ENCODE data around the gene PHF21B.
"Not testable (repeated sequence)": the region's sequence is repeated elsewhere in the genome, so short reads cannot be mapped to it uniquely, and the experiment has no call there.

DNA sequence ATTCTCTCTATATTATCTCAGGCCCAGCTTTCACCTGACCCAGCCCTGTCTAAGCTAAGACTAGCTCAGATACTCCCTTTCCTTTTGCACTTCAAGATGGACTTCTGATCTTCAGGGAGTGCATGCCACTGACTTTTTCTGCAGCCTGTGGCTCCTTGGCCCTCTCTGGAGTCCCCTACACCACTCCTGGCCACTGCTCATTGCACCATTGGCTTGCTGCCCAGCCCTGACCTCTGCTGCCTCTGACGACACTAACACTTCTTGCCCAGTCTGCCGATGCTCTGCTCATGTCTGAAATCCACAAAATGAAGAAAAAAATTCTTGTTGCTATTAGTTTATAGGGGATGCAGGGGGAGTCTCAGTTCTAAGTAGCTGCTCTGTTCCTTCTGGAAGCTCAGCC is 106.6 kb downstream of the PHF21B start:
- TF ChIP-seq, protein P1, sequence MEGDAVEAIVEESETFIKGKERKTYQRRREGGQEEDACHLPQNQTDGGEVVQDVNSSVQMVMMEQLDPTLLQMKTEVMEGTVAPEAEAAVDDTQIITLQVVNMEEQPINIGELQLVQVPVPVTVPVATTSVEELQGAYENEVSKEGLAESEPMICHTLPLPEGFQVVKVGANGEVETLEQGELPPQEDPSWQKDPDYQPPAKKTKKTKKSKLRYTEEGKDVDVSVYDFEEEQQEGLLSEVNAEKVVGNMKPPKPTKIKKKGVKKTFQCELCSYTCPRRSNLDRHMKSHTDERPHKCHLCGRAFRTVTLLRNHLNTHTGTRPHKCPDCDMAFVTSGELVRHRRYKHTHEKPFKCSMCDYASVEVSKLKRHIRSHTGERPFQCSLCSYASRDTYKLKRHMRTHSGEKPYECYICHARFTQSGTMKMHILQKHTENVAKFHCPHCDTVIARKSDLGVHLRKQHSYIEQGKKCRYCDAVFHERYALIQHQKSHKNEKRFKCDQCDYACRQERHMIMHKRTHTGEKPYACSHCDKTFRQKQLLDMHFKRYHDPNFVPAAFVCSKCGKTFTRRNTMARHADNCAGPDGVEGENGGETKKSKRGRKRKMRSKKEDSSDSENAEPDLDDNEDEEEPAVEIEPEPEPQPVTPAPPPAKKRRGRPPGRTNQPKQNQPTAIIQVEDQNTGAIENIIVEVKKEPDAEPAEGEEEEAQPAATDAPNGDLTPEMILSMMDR (optimal IDR thresholded peaks at IDR 0.05 in 1 of 3, IDR thresholded peaks at IDR 0.05 in 1 of 3, conservative IDR thresholded peaks at IDR 0.05 in 1 of 3; ENCODE audit: extremely low read depth in 1 of 3, insufficient read depth in 2 of 3, low read length in 3 of 3) = not testable (repeated sequence)
- not testable (repeated sequence) for TF ChIP-seq EZH2 (IDR thresholded peaks at IDR 0.05; ENCODE audit: low read length)

Data from keratinocyte (primary cell).